HG02763 (cell line): ENCODE data around the gene HEXIM1.

Experiments
- ATAC-seq: cut with Tn5 transposase; IDR thresholded peaks from one replicate; pipeline ENCODE4 v1.9.1; 2021; ENCODE audit warnings: mild to moderate bottlenecking, moderate library complexity; ENCODE audit not compliant: unreplicated experiment

Gene HEXIM1

GRCh38 chr17:45148183-45149036 lies at the start of gene HEXIM1:
Gene HEXIM1 (plus strand): TSS chr17:45148475. CDS start chr17:45149191, 716 bp downstream.
- ATAC-seq: peak; percentile 73

GRCh38 chr17:45098869-45099616 lies 49.2 kb upstream of the HEXIM1 start:
- no peak for ATAC-seq

GRCh38 chr17:45101546-45101882 lies 46.8 kb upstream of the HEXIM1 start:
- no peak for ATAC-seq

- ATAC-seq: no peak
These were observed 46.1 kb upstream of the HEXIM1 start for GRCh38 chr17:45101883-45102811.

- no peak for ATAC-seq
These were observed 45.4 kb upstream of the HEXIM1 start for GRCh38 chr17:45102856-45103255.

- ATAC-seq: no peak
These were observed 44.9 kb upstream of the HEXIM1 start for GRCh38 chr17:45103269-45103795.

GRCh38 chr17:45104029-45104428 lies 44.2 kb upstream of the HEXIM1 start:
- no peak for ATAC-seq

- no peak for ATAC-seq
These were observed 43.8 kb upstream of the HEXIM1 start for GRCh38 chr17:45104497-45104896.

GRCh38 chr17:45104907-45105624 lies 43.2 kb upstream of the HEXIM1 start:
- ATAC-seq: no peak

- no peak for ATAC-seq
These were observed 42.2 kb upstream of the HEXIM1 start for GRCh38 chr17:45106096-45106495.

- no peak for ATAC-seq
These were observed 41.7 kb upstream of the HEXIM1 start for GRCh38 chr17:45106582-45106981.

- ATAC-seq: no peak
These were observed 40.8 kb upstream of the HEXIM1 start for GRCh38 chr17:45107293-45108010.

- ATAC-seq: no peak
These were observed 40.2 kb upstream of the HEXIM1 start for GRCh38 chr17:45108051-45108450.

GRCh38 chr17:45108595-45109521 lies 39.4 kb upstream of the HEXIM1 start:
- no peak for ATAC-seq

GRCh38 chr17:45110676-45111611 lies 37.3 kb upstream of the HEXIM1 start:
- ATAC-seq: no peak

- ATAC-seq: no peak
These were observed 36.4 kb upstream of the HEXIM1 start for GRCh38 chr17:45111850-45112249.
